NCI-H345 (cell line): ENCODE data around the gene KCNK4.

Experiments used
- DNase-seq: peaks from one replicate; lab custom pipeline; 2025; lab: John Stamatoyannopoulos, UW

The KCNK4 gene

GRCh38 chr11:64347193-64347867 lies 56.2 kb downstream of the KCNK4 start:
- DNase-seq: no peak

- no peak for DNase-seq
Measured at GRCh38 chr11:64348383-64349024, 57.4 kb downstream of the KCNK4 start.

GRCh38 chr11:64349025-64349387 lies 57.9 kb downstream of the KCNK4 start:
- DNase-seq: no peak

GRCh38 chr11:64349404-64349803 lies 58.3 kb downstream of the KCNK4 start:
- DNase-seq: no peak
